Transverse colon (tissue), 4 donors: ENCODE results near the gene C3orf20.
"Not testable (repeated sequence)": the region's sequence is repeated elsewhere in the genome, so short reads cannot be mapped to it uniquely, and the experiment has no call there.

Experiments
- EP300 ChIP-seq: sonication (generic); formaldehyde crosslinking; IDR thresholded peaks from one replicate; pipeline ENCODE4 v1.6.1; 2017; ENCODE audit warnings: antibody characterized with exemption, low read depth
- POLR2A ChIP-seq: fragments of 450-650 bp; IDR thresholded peaks from one replicate; pipeline ENCODE4 v1.6.1; 2016; ENCODE audit warnings: antibody characterized with exemption, mild to moderate bottlenecking, moderate library complexity
- POLR2AphosphoS5 ChIP-seq, 3 donors: sonication (generic); formaldehyde crosslinking; IDR thresholded peaks; one replicate each; pipeline ENCODE4 v1.6.1; 2016; ENCODE audit warnings: antibody characterized with exemption in 3 of 3
- TF ChIP-seq, protein P1 (sequence below), 5 experiments: fragments of 200-600 bp in 3 of 5; fragments of 450-650 bp in 2 of 5; sonication (generic) in 3 of 5; IDR thresholded peaks; 1 replicate in 2 of 5; 2 replicates in 3 of 5; pipeline ENCODE4 v1.5.1; 2016 to 2017; ENCODE audit warnings: antibody characterized with exemption in 5 of 5, inconsistent platforms in 3 of 5, mild to moderate bottlenecking in 2 of 5, moderate library complexity in 1 of 5

- TF ChIP-seq, protein P1, sequence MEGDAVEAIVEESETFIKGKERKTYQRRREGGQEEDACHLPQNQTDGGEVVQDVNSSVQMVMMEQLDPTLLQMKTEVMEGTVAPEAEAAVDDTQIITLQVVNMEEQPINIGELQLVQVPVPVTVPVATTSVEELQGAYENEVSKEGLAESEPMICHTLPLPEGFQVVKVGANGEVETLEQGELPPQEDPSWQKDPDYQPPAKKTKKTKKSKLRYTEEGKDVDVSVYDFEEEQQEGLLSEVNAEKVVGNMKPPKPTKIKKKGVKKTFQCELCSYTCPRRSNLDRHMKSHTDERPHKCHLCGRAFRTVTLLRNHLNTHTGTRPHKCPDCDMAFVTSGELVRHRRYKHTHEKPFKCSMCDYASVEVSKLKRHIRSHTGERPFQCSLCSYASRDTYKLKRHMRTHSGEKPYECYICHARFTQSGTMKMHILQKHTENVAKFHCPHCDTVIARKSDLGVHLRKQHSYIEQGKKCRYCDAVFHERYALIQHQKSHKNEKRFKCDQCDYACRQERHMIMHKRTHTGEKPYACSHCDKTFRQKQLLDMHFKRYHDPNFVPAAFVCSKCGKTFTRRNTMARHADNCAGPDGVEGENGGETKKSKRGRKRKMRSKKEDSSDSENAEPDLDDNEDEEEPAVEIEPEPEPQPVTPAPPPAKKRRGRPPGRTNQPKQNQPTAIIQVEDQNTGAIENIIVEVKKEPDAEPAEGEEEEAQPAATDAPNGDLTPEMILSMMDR (IDR thresholded peaks at IDR 0.05): not testable (repeated sequence)
- not testable (repeated sequence) for TF ChIP-seq POLR2AphosphoS5 (IDR thresholded peaks at IDR 0.05); POLR2A; EP300
Observed at GRCh38 chr3:14809611-14810010, 134.7 kb downstream of the C3orf20 start.
